Stimulated activated CD4-positive, alpha-beta T cell treated with anti-CD3 and anti-CD28 coated beads, Interleukin-4, amount 100 ng/mL, for 1 hour (primary cell): Measurements from ENCODE around the gene CUL9.
"Not testable (repeated sequence)": the region's sequence is repeated elsewhere in the genome, so short reads cannot be mapped to it uniquely, and the experiment has no call there.

Experiments
- DNase-seq: peaks from one replicate; pipeline ENCODE4 v3.0.0-alpha.2; 2020

The CUL9 gene

GRCh38 chr6:43181942-43182860, at the start of gene CUL9:
Gene CUL9, plus strand, starts transcription at chr6:43182196. Its CDS starts 2,115 bp downstream, at chr6:43184311.
- DNase-seq, result peak; percentile 81

- no peak for DNase-seq
Measured at GRCh38 chr6:43138267-43138666, 43.7 kb upstream of the CUL9 start.

- DNase-seq, result not testable (repeated sequence)
Measured at GRCh38 chr6:43139973-43140372, 42.0 kb upstream of the CUL9 start.

GRCh38 chr6:43141644-43142043, 40.4 kb upstream of the CUL9 start:
- no peak for DNase-seq

- no peak for DNase-seq
Measured at GRCh38 chr6:43142101-43142500, 39.9 kb upstream of the CUL9 start.

- peak; percentile 74 for DNase-seq
Measured at GRCh38 chr6:43143235-43144128, 38.5 kb upstream of the CUL9 start.

- DNase-seq, result no peak
Measured at GRCh38 chr6:43144879-43145278, 37.1 kb upstream of the CUL9 start.

- no peak for DNase-seq
Measured at GRCh38 chr6:43146261-43146660, 35.7 kb upstream of the CUL9 start.

GRCh38 chr6:43146709-43147688, 35.0 kb upstream of the CUL9 start:
- DNase-seq, result no peak

GRCh38 chr6:43147691-43148477, 34.1 kb upstream of the CUL9 start:
- DNase-seq, result no peak

GRCh38 chr6:43149265-43149664, 32.7 kb upstream of the CUL9 start:
- DNase-seq, result no peak

- no peak for DNase-seq
Measured at GRCh38 chr6:43150051-43150751, 31.8 kb upstream of the CUL9 start.

- DNase-seq, result no peak
Measured at GRCh38 chr6:43159599-43159998, 22.4 kb upstream of the CUL9 start.

- DNase-seq, result no peak
Measured at GRCh38 chr6:43163899-43164298, 18.1 kb upstream of the CUL9 start.

GRCh38 chr6:43170417-43170930, 11.5 kb upstream of the CUL9 start:
- DNase-seq, result no peak

GRCh38 chr6:43170931-43171706, 10.9 kb upstream of the CUL9 start, which contains the start of gene SRF:
Gene SRF, plus strand, starts transcription at chr6:43171269. Its CDS starts 388 bp downstream, at chr6:43171657.
- DNase-seq, result peak; percentile 98

GRCh38 chr6:43171707-43172103, 10.3 kb upstream of the CUL9 start:
- peak; percentile 48 for DNase-seq

- DNase-seq, result peak; percentile 65
Measured at GRCh38 chr6:43172104-43173007, 9.6 kb upstream of the CUL9 start.
